Spleen (tissue), 7 donors: ENCODE data around the gene SLC4A8.

Experiments
- POLR2AphosphoS5 ChIP-seq, 3 donors: sonication (generic); formaldehyde crosslinking; IDR thresholded peaks; one replicate each; pipeline ENCODE4 v1.5.1; 2017; ENCODE audit warnings: antibody characterized with exemption in 3 of 3
- TF ChIP-seq, protein P1 (sequence below), 11 experiments: fragments of 200-600 bp in 7 of 11; fragments of 450-650 bp in 4 of 11; sonication (generic) in 4 of 11; IDR thresholded peaks in 8 of 11; conservative IDR thresholded peaks in 3 of 11; 1 replicate in 7 of 11; 2 replicates in 4 of 11; pipeline versions ENCODE4 v1.4.0 to v1.8.0; 2016 to 2021; ENCODE audit warnings: antibody characterized with exemption in 11 of 11, inconsistent platforms in 4 of 11, mild to moderate bottlenecking in 1 of 11
- donor health status: DM: no; HTN: no; CAD: no; lungs with moderate emphysema.
- donor health status: DM: no; HTN: no; CAD: no.
- donor health status: DM: no; HTN: no; CAD: no.

DNA sequence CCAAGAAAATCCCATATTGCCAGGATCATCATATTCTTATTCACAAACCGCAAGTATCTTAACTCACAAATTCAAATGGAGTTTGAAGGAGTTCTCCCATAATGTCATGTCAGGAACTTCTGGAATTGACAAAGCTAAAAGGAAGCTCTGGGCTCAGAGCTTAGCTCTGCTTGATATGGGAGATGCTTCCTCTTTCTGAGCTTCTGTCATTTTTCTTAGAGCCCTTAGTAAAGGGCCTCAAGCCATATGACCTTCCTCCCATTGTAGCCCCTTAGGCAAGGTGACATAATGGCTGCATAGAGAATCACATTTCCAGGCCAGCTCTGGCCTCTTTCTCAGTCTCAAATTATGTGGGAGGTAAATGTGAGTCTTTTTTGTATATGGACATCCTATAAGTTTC lies 40.9 kb downstream of the SLC4A8 start:
- TF ChIP-seq, protein P1, sequence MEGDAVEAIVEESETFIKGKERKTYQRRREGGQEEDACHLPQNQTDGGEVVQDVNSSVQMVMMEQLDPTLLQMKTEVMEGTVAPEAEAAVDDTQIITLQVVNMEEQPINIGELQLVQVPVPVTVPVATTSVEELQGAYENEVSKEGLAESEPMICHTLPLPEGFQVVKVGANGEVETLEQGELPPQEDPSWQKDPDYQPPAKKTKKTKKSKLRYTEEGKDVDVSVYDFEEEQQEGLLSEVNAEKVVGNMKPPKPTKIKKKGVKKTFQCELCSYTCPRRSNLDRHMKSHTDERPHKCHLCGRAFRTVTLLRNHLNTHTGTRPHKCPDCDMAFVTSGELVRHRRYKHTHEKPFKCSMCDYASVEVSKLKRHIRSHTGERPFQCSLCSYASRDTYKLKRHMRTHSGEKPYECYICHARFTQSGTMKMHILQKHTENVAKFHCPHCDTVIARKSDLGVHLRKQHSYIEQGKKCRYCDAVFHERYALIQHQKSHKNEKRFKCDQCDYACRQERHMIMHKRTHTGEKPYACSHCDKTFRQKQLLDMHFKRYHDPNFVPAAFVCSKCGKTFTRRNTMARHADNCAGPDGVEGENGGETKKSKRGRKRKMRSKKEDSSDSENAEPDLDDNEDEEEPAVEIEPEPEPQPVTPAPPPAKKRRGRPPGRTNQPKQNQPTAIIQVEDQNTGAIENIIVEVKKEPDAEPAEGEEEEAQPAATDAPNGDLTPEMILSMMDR (IDR thresholded peaks at IDR 0.05 in 8 of 11, conservative IDR thresholded peaks at IDR 0.05 in 3 of 11), result no peak
- TF ChIP-seq POLR2AphosphoS5 (IDR thresholded peaks at IDR 0.05), result no peak
